Muscle of leg (tissue), 11 donors: ENCODE results near the gene PLXNB3. TPM values are rescaled to one million over a fixed set of nuclear protein-coding genes. Genes with fewer than 3 reads are reported as not detected.

Source experiments
- DNase-seq: peaks from one replicate; pipeline ENCODE4 v3.0.0; 2013
- H3K27ac ChIP-seq: one replicate; pipeline ENCODE4 v1.5.1; 2013; ENCODE audit warnings: mild to moderate bottlenecking, low read length, control low read depth
- H3K27me3 ChIP-seq: one replicate; pipeline ENCODE4 v1.6.1; 2013; ENCODE audit warnings: low read length; ENCODE audit not compliant: control insufficient read depth, insufficient read depth
- H3K36me3 ChIP-seq: one replicate; pipeline ENCODE4 v1.6.1; 2013; ENCODE audit warnings: low read length; ENCODE audit not compliant: control insufficient read depth, insufficient read depth
- H3K4me1 ChIP-seq: one replicate; pipeline ENCODE4 v1.6.1; 2013; ENCODE audit warnings: low read length; ENCODE audit not compliant: control insufficient read depth, insufficient read depth
- H3K4me3 ChIP-seq: one replicate; pipeline ENCODE4 v1.5.1; 2013; ENCODE audit warnings: low read length, control low read depth
- H3K9me3 ChIP-seq: replicated peaks from 2 replicates; pipeline ENCODE4 v1.6.1; 2013; ENCODE audit warnings: low read depth, low read length; ENCODE audit not compliant: control insufficient read depth
- WGBS: methylation state at CpG from one replicate; pipeline ENCODE4 v1.1.5; 2013; ENCODE audit warnings: missing lambda C conversion rate; ENCODE audit not compliant: insufficient coverage; 5-methylcytosine and 5-hydroxymethylcytosine counted together
- polyA plus RNA-seq, 8 donors: library from polyadenylated mRNA; unstranded; fragments of 120-200 nt; gene quantifications; one replicate each; pipeline versions ENCODE4 v1.2.1 to v1.2.3, GENCODE V29; 2013; ENCODE audit warnings: inconsistent platforms in 1 of 8, low replicate concordance in 1 of 8; ENCODE audit not compliant: insufficient read length in 8 of 8, insufficient read depth in 1 of 8
- total RNA-seq: library from RNA; stranded (reverse); fragments of 120-200 nt; gene quantifications from one replicate; pipeline ENCODE4 v1.2.4, GENCODE V29; 2013

The PLXNB3 gene
- total and polyA plus RNA-seq, 9 donors = 0.89 to 8.9 (median 2.7) TPM

DNA sequence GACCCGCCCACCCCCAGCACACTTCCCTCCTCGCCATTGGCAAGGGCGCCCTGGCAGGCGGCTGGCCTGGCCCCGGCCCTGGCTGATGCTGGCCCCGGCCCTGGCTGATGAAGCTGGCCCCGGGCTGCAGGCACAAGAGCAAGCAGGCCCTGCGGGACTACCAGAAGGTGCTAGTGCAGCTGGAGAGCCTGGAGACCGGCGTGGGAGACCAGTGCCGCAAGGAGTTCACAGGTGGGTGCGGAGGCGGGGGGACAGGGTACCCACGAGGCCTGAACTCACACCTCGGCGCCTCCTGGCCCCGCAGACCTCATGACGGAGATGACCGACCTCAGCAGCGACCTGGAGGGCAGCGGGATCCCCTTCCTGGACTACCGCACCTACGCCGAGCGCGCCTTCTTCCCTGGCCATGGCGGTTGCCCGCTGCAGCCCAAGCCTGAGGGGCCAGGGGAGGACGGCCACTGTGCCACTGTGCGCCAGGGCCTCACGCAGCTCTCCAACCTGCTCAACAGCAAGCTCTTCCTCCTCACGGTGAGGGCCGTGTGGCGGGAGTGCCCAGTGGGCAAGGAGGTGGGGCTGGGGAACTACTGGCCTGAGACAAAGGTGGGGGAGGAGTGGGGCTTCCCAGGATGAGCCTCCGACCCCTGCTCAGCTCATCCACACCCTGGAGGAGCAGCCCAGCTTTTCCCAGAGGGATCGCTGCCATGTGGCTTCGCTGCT lies 10.7 kb downstream of the PLXNB3 start:
- no peak for DNase-seq
- Histone ChIP-seq H3K36me3 (no peaks in the 10 kb centered on the region), H3K9me3 (no peaks in the 10 kb centered on the region), H3K27ac (no peak overlapping the region), H3K27me3 (peaks cover 6% of the 10 kb centered on the region), H3K4me3 (no peak overlapping the region), H3K4me1 (peaks cover 3% of the 10 kb centered on the region)
- 87% methylated on average over 30 of the region's 37 CpGs for WGBS

DNA sequence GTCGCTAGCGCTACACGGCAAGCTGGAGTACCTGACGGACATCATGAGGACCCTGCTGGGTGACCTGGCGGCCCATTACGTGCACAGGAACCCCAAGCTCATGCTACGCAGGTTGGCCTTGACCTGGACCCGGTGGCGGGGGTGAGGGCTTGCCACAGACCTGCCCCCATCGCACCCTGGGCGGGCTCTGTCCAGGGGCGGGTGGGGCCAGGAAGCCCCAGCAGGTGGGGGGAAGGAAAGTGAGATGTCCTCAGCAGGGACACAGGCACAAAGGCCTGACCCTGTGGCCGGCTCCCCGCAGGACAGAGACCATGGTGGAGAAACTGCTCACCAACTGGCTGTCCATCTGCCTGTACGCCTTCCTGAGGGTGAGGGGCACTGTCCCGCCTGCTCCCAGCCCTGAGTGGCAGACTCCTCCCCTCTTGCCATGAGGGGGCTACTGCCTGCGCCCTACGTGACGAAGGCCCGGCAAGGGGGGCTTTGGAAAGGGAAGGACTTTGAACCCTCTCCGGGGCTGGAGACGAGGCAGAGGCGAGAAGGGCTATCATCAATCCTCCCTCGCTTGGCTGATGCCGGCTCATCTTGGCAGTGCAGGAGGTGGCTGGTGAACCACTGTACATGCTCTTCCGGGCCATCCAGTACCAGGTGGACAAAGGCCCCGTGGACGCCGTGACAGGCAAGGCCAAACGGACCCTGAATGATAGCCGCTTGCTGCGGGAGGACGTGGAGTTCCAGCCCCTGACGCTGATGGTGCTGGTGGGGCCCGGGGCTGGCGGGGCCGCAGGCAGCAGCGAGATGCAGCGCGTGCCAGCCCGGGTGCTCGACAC lies 11.5 kb downstream of the PLXNB3 start:
- Histone ChIP-seq H3K4me3 (no peak overlapping the region), H3K27me3 (peaks cover 6% of the 10 kb centered on the region), H3K36me3 (no peaks in the 10 kb centered on the region), H3K9me3 (no peaks in the 10 kb centered on the region), H3K27ac (no peak overlapping the region), H3K4me1 (peaks cover 11% of the 10 kb centered on the region)
- WGBS = 91% methylated on average over 41 of the region's 42 CpGs
- DNase-seq = no peak

DNA sequence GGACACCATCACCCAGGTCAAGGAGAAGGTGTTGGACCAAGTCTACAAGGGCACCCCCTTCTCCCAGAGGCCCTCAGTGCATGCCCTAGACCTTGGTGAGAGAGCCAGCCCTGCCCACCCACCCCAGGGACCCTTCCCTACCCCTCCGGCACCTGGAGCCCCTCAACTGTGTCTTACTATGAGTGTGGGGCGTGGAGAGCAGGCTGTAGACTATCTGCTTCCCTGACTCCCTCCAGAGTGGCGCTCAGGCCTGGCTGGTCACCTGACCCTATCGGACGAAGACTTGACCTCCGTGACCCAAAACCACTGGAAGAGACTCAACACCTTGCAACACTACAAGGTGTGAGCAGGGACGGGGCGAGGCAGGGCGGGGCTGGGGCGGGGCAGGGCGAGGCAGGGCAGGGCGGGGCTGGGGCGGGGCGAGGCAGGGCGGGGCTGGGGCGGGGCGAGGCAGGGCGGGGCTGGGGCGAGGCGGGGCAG lies 12.1 kb downstream of the PLXNB3 start:
- no peak overlapping the region for H3K27ac ChIP-seq
- H3K4me1 ChIP-seq = peaks cover 15% of the 10 kb centered on the region
- 100% methylated on average over 5 of the region's 20 CpGs for WGBS
- H3K27me3 ChIP-seq = peaks cover 6% of the 10 kb centered on the region
- H3K9me3 ChIP-seq = no peaks in the 10 kb centered on the region
- no peak overlapping the region for H3K4me3 ChIP-seq
- DNase-seq = no peak
- H3K36me3 ChIP-seq = no peaks in the 10 kb centered on the region

DNA sequence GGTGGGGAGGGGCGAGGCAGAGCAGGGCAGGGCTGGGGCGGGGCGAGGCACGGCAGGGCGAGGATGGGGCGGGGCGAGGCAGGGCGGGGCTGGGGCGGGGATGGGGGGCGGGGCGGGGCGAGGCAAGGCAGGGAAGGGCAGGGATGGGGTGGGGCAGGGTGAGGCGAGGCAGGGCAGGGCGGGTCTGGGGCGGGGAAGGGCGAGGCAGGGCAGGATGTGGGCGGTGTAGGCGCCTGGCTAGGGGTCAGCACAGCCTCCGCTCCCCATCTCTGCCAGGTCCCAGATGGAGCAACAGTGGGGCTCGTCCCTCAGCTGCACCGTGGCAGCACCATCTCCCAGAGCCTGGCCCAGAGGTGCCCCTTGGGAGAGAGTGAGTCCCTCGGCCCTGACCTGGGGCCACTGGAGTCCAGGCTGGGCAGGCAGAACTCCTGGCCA lies 12.6 kb downstream of the PLXNB3 start:
- H3K27ac ChIP-seq = no peak overlapping the region
- no peaks in the 10 kb centered on the region for H3K36me3 ChIP-seq
- H3K4me1 ChIP-seq = peaks cover 20% of the 10 kb centered on the region
- 89% methylated on average over 9 of the region's 22 CpGs for WGBS
- no peaks in the 10 kb centered on the region for H3K9me3 ChIP-seq
- no peak for DNase-seq
- H3K4me3 ChIP-seq = no peak overlapping the region
- peaks cover 6% of the 10 kb centered on the region for H3K27me3 ChIP-seq

DNA sequence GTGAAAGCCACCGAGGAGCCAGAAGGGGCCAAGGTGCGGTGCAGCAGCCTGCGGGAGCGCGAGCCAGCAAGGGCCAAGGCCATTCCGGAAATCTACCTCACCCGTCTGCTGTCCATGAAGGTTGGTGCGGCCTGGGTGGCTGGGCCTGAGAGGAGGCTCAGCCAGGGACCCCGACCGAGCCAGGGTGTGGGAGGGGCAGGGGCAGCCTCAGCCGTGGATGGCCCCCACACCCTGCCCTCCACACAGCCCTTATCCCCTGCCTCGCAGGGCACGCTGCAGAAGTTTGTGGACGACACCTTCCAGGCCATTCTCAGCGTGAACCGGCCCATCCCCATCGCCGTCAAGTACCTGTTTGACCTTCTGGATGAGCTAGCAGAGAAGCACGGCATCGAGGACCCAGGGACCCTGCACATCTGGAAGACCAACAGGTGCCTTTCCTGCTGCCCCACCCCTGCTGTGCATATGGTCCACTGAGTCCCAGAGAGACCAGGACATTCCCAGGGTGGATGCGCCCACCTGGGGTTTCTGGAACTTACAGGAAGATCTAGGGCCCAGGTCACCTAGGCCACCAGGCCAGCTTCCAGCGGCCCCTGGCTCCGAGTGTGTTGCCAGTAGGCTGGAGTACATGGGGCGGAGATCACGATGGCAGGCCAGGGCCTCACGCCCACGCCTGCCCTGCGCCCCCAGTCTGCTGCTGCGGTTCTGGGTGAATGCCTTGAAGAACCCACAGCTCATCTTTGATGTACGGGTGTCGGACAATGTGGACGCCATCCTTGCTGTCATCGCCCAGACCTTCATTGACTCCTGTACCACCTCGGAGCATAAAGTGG lies 13.4 kb downstream of the PLXNB3 start:
- H3K36me3 ChIP-seq = no peaks in the 10 kb centered on the region
- no peak overlapping the region for H3K4me3 ChIP-seq
- peaks cover 6% of the 10 kb centered on the region for H3K27me3 ChIP-seq
- no peaks in the 10 kb centered on the region for H3K9me3 ChIP-seq
- no peak for DNase-seq
- no peak overlapping the region for H3K27ac ChIP-seq
- peaks cover 27% of the 10 kb centered on the region for H3K4me1 ChIP-seq
- 86% methylated on average over 27 of the region's 34 CpGs for WGBS

DNA sequence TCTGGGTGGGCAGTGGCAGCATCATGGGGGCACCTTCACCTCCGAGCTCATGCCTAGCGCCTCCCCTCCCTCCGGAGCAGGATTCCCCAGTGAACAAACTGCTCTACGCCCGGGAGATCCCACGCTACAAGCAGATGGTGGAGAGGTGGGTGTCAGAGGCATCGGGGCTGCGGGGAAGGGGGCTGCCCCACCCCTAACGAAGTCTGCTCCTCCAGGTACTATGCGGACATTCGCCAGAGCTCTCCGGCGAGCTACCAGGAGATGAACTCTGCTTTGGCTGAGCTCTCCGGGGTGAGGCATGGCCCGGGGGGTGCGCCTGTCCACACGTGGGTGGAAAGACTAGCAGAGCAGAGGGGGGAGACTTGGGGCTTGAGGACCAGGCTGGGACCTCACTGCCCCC lies 14.1 kb downstream of the PLXNB3 start:
- DNase-seq = no peak
- peaks cover under 1% of the 10 kb centered on the region for H3K36me3 ChIP-seq
- WGBS = 73% methylated on average over 15 of the region's 17 CpGs
- H3K27me3 ChIP-seq = peaks cover 6% of the 10 kb centered on the region
- H3K9me3 ChIP-seq = no peaks in the 10 kb centered on the region
- peaks cover 34% of the 10 kb centered on the region for H3K4me1 ChIP-seq
- H3K27ac ChIP-seq = no peak overlapping the region
- H3K4me3 ChIP-seq = no peak overlapping the region

DNA sequence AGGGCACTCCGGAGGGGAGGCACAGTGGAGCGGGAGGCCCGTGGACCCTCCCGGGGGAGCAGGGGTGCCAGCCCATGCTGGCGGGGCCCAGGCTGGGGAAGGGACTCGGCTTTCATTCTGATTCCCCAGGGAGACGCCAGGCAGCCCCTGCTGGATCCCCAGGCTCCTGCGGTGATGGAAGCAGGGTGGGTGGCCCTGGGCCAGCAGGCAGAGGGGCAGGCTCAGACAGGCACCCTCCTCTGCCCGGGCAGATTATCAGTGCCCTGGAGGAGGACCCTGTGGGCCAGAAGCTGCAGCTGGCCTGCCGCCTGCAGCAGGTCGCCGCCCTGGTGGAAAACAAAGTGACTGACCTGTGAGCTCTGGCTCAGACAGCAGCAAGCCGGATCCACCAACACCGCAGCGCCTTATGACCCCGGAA lies 14.6 kb downstream of the PLXNB3 start:
- DNase-seq = no peak
- Histone ChIP-seq H3K4me1 (peaks cover 36% of the 10 kb centered on the region), H3K36me3 (peaks cover 4% of the 10 kb centered on the region), H3K27me3 (peaks cover 6% of the 10 kb centered on the region), H3K4me3 (no peak overlapping the region), H3K27ac (no peak overlapping the region), H3K9me3 (no peaks in the 10 kb centered on the region)
- WGBS = 78% methylated on average over 16 of the region's 16 CpGs

DNA sequence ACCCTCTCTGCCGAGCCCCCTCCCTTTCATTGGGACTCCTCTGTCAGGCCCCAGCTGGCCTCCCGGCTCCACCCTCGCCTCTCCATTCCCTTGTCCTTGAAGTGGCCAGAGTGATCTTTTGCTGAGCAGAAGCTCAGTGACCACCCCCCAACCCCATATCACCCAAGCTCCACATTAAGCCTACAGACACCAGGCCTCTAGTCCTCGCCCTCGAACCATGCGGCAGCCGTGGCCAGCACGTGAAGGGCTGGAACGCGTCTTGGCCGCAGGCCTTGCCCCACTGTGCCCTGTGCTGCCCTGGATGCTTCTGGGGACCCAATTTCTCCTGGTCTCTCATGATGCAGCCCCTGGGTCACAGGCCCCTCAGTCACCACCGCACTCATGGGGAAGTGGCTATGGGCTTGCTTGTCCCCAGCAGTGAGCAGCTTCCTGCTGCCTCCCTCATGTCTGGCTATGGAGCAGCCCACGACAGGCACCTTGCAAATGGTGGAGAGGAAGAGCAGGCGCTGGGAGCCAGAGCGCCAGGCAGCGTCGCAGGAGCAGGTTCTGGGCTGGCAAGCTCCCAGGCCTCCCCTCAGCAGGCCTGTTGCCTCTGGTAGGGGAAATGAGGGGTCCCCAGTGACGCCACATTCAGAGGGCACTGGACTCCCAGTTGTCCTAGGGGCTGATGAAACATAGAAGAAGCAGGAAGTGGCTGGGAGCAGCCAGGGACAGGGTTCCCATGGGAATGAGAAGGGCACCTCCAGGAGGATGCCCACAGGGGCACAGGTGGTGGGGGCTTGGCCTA lies 16.0 kb downstream of the PLXNB3 start:
- no peak overlapping the region for H3K4me3 ChIP-seq
- no peaks in the 10 kb centered on the region for H3K9me3 ChIP-seq
- H3K27me3 ChIP-seq = peaks cover 6% of the 10 kb centered on the region
- DNase-seq = no peak
- peak overlapping the region; percentile 67 for H3K27ac ChIP-seq
- H3K36me3 ChIP-seq = peaks cover 7% of the 10 kb centered on the region
- WGBS = 63% methylated on average over 17 of the region's 18 CpGs
- peaks cover 40% of the 10 kb centered on the region for H3K4me1 ChIP-seq

DNA sequence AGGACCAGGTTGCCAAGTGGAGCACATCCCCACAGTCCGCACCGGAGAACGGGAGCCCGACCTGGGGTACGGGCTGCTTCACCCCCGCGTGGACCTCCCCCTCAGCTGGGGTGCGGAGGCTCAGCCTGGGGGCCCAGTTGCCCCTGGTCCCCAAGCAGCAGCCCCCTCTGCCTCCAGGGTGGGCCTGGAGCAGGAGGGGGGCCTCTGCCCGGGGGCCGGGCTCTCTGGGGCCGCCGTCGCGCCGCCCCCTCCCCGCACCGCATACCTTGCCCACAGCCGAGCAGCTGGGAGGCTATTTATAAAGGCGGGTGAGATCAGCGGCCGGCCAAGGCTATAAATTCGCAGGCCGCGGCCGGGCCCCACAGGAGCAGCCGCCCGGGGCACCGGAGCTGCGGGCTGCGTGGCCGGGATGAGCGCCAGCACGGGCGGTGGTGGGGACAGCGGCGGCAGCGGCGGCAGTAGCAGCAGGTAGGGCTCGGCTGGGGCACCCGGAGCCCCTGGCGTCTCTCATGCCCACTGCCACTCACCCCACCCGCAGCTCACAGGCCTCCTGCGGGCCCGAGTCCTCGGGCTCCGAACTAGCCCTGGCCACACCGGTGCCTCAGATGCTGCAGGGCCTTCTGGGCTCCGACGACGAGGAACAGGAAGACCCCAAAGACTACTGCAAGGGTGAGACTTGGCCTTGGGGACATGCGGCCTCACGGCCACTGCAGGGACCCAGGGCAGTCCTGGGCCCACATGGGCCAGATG lies 16.8 kb downstream of the PLXNB3 start, which contains the start of gene SRPK3:
Gene SRPK3, plus strand, starts transcription at position 364 of the 750 bp plus-strand sequence. Its CDS starts 46 bp downstream, at position 410.
- Histone ChIP-seq H3K27ac (peak within 1 kb of the TSS; percentile 73), H3K36me3 (peaks cover 15% of the 10 kb centered on the region), H3K4me3 (peak within 1 kb of the TSS; percentile 47), H3K4me1 (peaks cover 43% of the 10 kb centered on the region), H3K27me3 (peaks cover 6% of the 10 kb centered on the region), H3K9me3 (no peaks in the 10 kb centered on the region)
- peak; percentile 68 for DNase-seq
- 48% methylated on average over 48 of the region's 52 CpGs for WGBS
